ENCODE results near the gene SQOR.

DNA sequence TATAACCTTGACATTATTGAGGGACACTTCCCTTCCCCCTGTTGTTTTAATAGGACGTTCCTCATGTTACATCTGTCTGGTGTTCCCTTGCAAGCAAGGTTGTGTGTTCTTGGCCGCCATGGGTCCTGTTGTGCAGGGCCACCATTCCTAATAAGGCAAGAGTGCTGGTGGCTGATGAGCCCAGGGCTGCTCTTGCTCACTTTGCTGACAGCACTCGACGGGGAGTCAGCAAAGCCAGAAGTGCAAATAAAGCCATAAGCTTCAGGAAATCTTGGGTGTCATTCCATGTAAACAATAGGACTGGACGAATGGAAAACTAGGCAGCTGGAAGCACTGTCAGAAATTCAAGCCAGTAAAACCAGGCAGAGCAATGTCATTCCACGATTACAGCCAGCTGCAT is 75.8 kb downstream of the SQOR start:
- TF ChIP-seq CTCF (IDR thresholded peaks at IDR 0.05) (no peak), BHLHE40 (IDR thresholded peaks at IDR 0.05; ENCODE audit: low read depth, low read length) (no peak), EP300 (IDR thresholded peaks at IDR 0.05) (no peak), BCL3 (IDR thresholded peaks at IDR 0.05) (no peak), HDAC2 (IDR thresholded peaks at IDR 0.05) (no peak), CHD4 (IDR thresholded peaks at IDR 0.05; ENCODE audit: borderline replicate concordance) (no peak), POLR2A (IDR thresholded peaks at IDR 0.05; ENCODE audit: low read length) (no peak), CBX2 (IDR thresholded peaks at IDR 0.05; ENCODE audit: borderline replicate concordance, low read depth) (no peak), JUNB (IDR thresholded peaks at IDR 0.05) (no peak)
- TF ChIP-seq, protein P1, sequence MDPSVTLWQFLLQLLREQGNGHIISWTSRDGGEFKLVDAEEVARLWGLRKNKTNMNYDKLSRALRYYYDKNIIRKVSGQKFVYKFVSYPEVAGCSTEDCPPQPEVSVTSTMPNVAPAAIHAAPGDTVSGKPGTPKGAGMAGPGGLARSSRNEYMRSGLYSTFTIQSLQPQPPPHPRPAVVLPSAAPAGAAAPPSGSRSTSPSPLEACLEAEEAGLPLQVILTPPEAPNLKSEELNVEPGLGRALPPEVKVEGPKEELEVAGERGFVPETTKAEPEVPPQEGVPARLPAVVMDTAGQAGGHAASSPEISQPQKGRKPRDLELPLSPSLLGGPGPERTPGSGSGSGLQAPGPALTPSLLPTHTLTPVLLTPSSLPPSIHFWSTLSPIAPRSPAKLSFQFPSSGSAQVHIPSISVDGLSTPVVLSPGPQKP (IDR thresholded peaks at IDR 0.05; ENCODE audit: low read depth, low read length), result no peak
